GM12878 (cell line): ENCODE data around the gene LRP1B.

Experiments used
- EP300 ChIP-seq, 2 experiments: fragments of 150-350 bp in 1 of 2; IDR thresholded peaks; 2 replicates each; pipeline ENCODE4 v1.6.1; 2011 to 2012; ENCODE audit warnings: low read depth in 2 of 2, low read length in 2 of 2, borderline replicate concordance in 1 of 2, improper control_type of control experiment in 1 of 2, inconsistent platforms in 1 of 2; ENCODE audit not compliant: control insufficient read depth in 1 of 2
- GABPA ChIP-seq: IDR thresholded peaks from 2 replicates; pipeline ENCODE4 v1.6.1; 2014; ENCODE audit warnings: antibody characterized with exemption, low read depth, mild to moderate bottlenecking, inconsistent platforms
- POLR2AphosphoS5 ChIP-seq: IDR thresholded peaks from 2 replicates; pipeline ENCODE4 v1.6.1; 2011; ENCODE audit warnings: mild to moderate bottlenecking, low read length, inconsistent platforms
- TF ChIP-seq, protein P1 (sequence below): fragments of 450-650 bp; IDR thresholded peaks from 2 replicates; pipeline ENCODE4 v1.6.1; 2017; ENCODE audit warnings: mild to moderate bottlenecking
- TF ChIP-seq, protein P2 (sequence below), 3 experiments: IDR thresholded peaks in 2 of 3; conservative IDR thresholded peaks in 1 of 3; 2 replicates each; pipeline ENCODE4 v1.5.1; 2011; ENCODE audit warnings: low read depth in 3 of 3, low read length in 3 of 3, mild to moderate bottlenecking in 3 of 3, control low read depth in 2 of 3, moderate library complexity in 2 of 3, inconsistent platforms in 1 of 3, mixed read lengths in 1 of 3; ENCODE audit not compliant: control insufficient read depth in 2 of 3, insufficient read depth in 1 of 3; ENCODE audit errors: extremely low read depth in 1 of 3

GRCh38 chr2:140249821-140250220 lies 1881.0 kb downstream of the LRP1B start:
- TF ChIP-seq POLR2AphosphoS5 (no peak), GABPA (no peak), EP300 (IDR thresholded peaks at IDR 0.05; ENCODE audit: borderline replicate concordance in 1 of 2, control insufficient read depth in 1 of 2, low read depth in 2 of 2, low read length in 2 of 2) (no peak)
- TF ChIP-seq, protein P1, sequence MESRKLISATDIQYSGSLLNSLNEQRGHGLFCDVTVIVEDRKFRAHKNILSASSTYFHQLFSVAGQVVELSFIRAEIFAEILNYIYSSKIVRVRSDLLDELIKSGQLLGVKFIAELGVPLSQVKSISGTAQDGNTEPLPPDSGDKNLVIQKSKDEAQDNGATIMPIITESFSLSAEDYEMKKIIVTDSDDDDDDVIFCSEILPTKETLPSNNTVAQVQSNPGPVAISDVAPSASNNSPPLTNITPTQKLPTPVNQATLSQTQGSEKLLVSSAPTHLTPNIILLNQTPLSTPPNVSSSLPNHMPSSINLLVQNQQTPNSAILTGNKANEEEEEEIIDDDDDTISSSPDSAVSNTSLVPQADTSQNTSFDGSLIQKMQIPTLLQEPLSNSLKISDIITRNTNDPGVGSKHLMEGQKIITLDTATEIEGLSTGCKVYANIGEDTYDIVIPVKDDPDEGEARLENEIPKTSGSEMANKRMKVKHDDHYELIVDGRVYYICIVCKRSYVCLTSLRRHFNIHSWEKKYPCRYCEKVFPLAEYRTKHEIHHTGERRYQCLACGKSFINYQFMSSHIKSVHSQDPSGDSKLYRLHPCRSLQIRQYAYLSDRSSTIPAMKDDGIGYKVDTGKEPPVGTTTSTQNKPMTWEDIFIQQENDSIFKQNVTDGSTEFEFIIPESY, result no peak
- TF ChIP-seq, protein P2, sequence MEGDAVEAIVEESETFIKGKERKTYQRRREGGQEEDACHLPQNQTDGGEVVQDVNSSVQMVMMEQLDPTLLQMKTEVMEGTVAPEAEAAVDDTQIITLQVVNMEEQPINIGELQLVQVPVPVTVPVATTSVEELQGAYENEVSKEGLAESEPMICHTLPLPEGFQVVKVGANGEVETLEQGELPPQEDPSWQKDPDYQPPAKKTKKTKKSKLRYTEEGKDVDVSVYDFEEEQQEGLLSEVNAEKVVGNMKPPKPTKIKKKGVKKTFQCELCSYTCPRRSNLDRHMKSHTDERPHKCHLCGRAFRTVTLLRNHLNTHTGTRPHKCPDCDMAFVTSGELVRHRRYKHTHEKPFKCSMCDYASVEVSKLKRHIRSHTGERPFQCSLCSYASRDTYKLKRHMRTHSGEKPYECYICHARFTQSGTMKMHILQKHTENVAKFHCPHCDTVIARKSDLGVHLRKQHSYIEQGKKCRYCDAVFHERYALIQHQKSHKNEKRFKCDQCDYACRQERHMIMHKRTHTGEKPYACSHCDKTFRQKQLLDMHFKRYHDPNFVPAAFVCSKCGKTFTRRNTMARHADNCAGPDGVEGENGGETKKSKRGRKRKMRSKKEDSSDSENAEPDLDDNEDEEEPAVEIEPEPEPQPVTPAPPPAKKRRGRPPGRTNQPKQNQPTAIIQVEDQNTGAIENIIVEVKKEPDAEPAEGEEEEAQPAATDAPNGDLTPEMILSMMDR (IDR thresholded peaks at IDR 0.05 in 2 of 3, conservative IDR thresholded peaks at IDR 0.05 in 1 of 3; ENCODE audit: control insufficient read depth in 2 of 3, extremely low read depth in 1 of 3, insufficient read depth in 1 of 3, low read depth in 3 of 3, low read length in 3 of 3), result no peak
